Neural progenitor cell (in vitro differentiated cells): Measurements from ENCODE around the gene ADORA1. TPM values are rescaled to one million over a fixed set of nuclear protein-coding genes. Genes with fewer than 3 reads are reported as not detected.

Source experiments
- DNase-seq: peaks from one replicate; pipeline ENCODE4 v3.0.0-alpha.2; 2016; ENCODE audit warnings: low spot score
- H2AFZ ChIP-seq: fragments of 200-600 bp; sonication (generic); replicated peaks from 2 replicates; pipeline ENCODE4 v1.6.1; 2016; ENCODE audit warnings: antibody characterized with exemption
- H3F3A ChIP-seq: fragments of 200-600 bp; sonication (generic); 2 replicates; pipeline ENCODE4 v1.6.1; 2016; ENCODE audit warnings: antibody characterized with exemption, low read depth
- H3K27ac ChIP-seq: fragments of 200-600 bp; sonication (generic); 2 replicates; pipeline ENCODE4 v1.5.1; 2016; ENCODE audit warnings: mild to moderate bottlenecking
- H3K27me3 ChIP-seq: fragments of 200-600 bp; sonication (generic); 2 replicates; pipeline ENCODE4 v1.6.1; 2016; ENCODE audit warnings: mild to moderate bottlenecking, moderate library complexity
- H3K36me3 ChIP-seq: fragments of 200-600 bp; sonication (generic); 2 replicates; pipeline ENCODE4 v1.5.1; 2016
- H3K4me1 ChIP-seq: fragments of 200-600 bp; sonication (generic); 2 replicates; pipeline ENCODE4 v1.6.1; 2016; ENCODE audit warnings: mixed run types
- H3K4me2 ChIP-seq: fragments of 200-600 bp; sonication (generic); 2 replicates; pipeline ENCODE4 v1.6.1; 2016
- H3K4me3 ChIP-seq: fragments of 200-600 bp; sonication (generic); 2 replicates; pipeline ENCODE4 v1.5.1; 2016
- H3K79me2 ChIP-seq: fragments of 200-600 bp; sonication (generic); 2 replicates; pipeline ENCODE4 v1.6.1; 2016; ENCODE audit warnings: low read depth
- H3K9ac ChIP-seq: fragments of 200-600 bp; sonication (generic); 2 replicates; pipeline ENCODE4 v1.6.1; 2016
- H3K9me3 ChIP-seq: fragments of 200-600 bp; sonication (generic); 2 replicates; pipeline ENCODE4 v1.5.1; 2016; ENCODE audit warnings: low read depth
- H4K20me1 ChIP-seq: fragments of 200-600 bp; sonication (generic); 2 replicates; pipeline ENCODE4 v1.6.1; 2016; ENCODE audit warnings: low read depth
- H3K27ac Mint-ChIP-seq: 3 replicates; pipeline ENCODE4 v1.8.0; 2021; ENCODE audit warnings: mixed read lengths
- H3K27me3 Mint-ChIP-seq: 2 replicates; pipeline ENCODE4 v1.8.0; 2022; ENCODE audit warnings: low read depth, mild to moderate bottlenecking, inconsistent platforms, moderate library complexity, mixed read lengths; ENCODE audit not compliant: insufficient read depth
- H3K36me3 Mint-ChIP-seq: 3 replicates; pipeline ENCODE4 v1.8.0; 2021; ENCODE audit warnings: mixed read lengths
- H3K4me1 Mint-ChIP-seq: 3 replicates; pipeline ENCODE4 v1.8.0; 2021; ENCODE audit warnings: mixed read lengths
- H3K4me3 Mint-ChIP-seq: 3 replicates; pipeline ENCODE4 v1.8.0; 2021; ENCODE audit warnings: mild to moderate bottlenecking, moderate library complexity, mixed read lengths
- H3K9me3 Mint-ChIP-seq: 3 replicates; pipeline ENCODE4 v1.8.0; 2020; ENCODE audit warnings: mixed read lengths
- EZH2 ChIP-seq: fragments of 200-600 bp; sonication (generic); IDR thresholded peaks from 2 replicates; pipeline ENCODE4 v1.6.1; 2017; ENCODE audit warnings: antibody characterized with exemption, mild to moderate bottlenecking, moderate library complexity
- EZH2phosphoT487 ChIP-seq: fragments of 200-600 bp; sonication (generic); IDR thresholded peaks from 2 replicates; pipeline ENCODE4 v1.6.1; 2017; ENCODE audit warnings: antibody characterized with exemption
- total RNA-seq: library from RNA; depleted of rRNA; stranded (reverse); fragments of >200 nt; gene quantifications from 2 replicates; pipeline ENCODE4 v1.2.3, GENCODE V29; 2015; ENCODE audit warnings: low replicate concordance
- TF ChIP-seq, protein P1 (sequence below): fragments of 200-600 bp; sonication (generic); IDR thresholded peaks from 2 replicates; pipeline ENCODE4 v1.5.1; 2017; ENCODE audit warnings: antibody characterized with exemption, mild to moderate bottlenecking

The ADORA1 gene
- total RNA-seq, 1 donor from 2014 or later = 1.1 TPM

DNA sequence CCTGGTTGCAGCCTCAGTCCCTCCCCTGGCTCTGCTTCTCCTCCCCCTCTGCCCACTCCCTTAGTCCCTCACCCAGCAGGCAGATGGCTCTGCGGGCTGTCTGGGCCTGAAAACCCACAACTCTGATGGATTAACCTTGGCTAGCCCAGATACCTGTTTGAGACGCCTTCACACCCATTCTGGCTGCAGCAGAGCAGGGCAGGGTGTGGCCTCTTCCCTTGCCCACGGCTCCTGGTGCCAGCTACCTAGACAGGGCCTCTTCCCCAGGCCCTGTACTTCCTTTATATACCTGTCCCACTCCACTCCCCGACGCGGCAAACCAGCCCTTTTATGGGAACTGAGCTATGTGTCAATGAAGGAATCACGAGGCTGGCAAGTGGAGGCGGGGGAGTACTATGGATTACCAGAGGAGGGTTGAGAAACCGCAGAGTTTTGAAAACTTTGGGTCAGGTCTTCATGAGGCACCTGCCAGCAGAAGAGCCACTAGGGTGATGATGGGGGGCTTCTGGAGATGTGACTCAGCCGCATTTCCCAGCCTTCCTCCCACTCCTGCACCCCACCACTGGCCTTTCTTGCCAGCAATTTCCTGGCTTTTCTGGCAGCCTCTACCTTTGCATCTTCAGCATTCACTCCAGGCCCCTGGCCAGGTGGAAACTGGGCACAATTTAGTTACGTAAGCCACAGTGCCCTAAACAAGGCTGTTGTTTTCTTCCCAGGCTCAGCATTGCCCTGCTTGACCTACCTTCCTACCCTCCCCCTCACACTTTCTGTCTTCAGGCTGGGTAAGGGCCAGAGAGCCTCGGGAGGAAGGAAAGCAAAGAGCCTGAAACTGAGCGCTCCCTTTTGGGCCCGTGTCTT lies 59.1 kb downstream of the ADORA1 start, which contains the start of gene CHI3L1:
Gene CHI3L1 (minus strand): TSS at position 259 of the 858 bp plus-strand sequence. CDS start 81 bp downstream, at position 178.
- Histone ChIP-seq H3F3A (peaks cover 19% of the 10 kb centered on the region), H3K27ac (peak within 1 kb of the TSS; percentile 25), H3K79me2 (no peaks in the 10 kb centered on the region), H3K9ac (no peak within 1 kb of the TSS), H3K4me2 (peak within 1 kb of the TSS; percentile 51), H3K36me3 (no peaks in the 10 kb centered on the region), H3K4me3 (no peak within 1 kb of the TSS), H4K20me1 (no peaks in the 10 kb centered on the region), H3K27me3 (no peaks in the 10 kb centered on the region), H3K9me3 (no peaks in the 10 kb centered on the region), H3K4me1 (peaks cover 37% of the 10 kb centered on the region), H2AFZ (peak within 1 kb of the TSS; percentile 83)
- H3K27me3 Mint-ChIP-seq = peaks cover 7% of the 10 kb centered on the region
- H3K36me3 Mint-ChIP-seq = peaks cover 2% of the 10 kb centered on the region
- TF ChIP-seq EZH2phosphoT487 = no peak
- TF ChIP-seq, protein P1, sequence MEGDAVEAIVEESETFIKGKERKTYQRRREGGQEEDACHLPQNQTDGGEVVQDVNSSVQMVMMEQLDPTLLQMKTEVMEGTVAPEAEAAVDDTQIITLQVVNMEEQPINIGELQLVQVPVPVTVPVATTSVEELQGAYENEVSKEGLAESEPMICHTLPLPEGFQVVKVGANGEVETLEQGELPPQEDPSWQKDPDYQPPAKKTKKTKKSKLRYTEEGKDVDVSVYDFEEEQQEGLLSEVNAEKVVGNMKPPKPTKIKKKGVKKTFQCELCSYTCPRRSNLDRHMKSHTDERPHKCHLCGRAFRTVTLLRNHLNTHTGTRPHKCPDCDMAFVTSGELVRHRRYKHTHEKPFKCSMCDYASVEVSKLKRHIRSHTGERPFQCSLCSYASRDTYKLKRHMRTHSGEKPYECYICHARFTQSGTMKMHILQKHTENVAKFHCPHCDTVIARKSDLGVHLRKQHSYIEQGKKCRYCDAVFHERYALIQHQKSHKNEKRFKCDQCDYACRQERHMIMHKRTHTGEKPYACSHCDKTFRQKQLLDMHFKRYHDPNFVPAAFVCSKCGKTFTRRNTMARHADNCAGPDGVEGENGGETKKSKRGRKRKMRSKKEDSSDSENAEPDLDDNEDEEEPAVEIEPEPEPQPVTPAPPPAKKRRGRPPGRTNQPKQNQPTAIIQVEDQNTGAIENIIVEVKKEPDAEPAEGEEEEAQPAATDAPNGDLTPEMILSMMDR = no peak
- no peak for TF ChIP-seq EZH2
- H3K4me1 Mint-ChIP-seq = peaks cover 49% of the 10 kb centered on the region
- peak within 1 kb of the TSS; percentile 50 for H3K4me3 Mint-ChIP-seq
- H3K27ac Mint-ChIP-seq = peak within 1 kb of the TSS; percentile 94
- no peaks in the 10 kb centered on the region for H3K9me3 Mint-ChIP-seq
- DNase-seq = no peak

DNA sequence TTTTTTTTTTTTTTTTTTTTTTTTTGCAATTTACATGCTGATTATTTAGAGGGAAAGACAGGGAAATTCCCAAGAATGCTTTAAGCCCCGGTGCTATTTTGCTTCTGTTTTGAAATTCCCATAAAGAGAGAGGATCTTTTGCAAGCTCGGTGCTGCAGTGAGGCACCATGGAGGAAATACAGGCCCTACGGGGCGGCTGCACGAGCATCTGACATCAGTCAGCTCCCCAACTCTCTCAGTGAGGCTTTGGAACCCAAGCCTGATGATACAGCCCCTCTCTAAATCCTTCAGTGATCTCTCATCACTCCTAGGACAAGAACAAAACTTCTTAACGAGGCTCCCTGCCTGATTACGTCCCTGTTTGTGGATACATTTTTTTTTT lies 59.8 kb downstream of the ADORA1 start:
- no peaks in the 10 kb centered on the region for H3K9me3 Mint-ChIP-seq
- H3F3A ChIP-seq = peaks cover 13% of the 10 kb centered on the region
- H3K36me3 Mint-ChIP-seq = peaks cover 2% of the 10 kb centered on the region
- no peak for DNase-seq
- peaks cover 7% of the 10 kb centered on the region for H3K27me3 Mint-ChIP-seq
- H3K4me3 Mint-ChIP-seq = peak overlapping the region; percentile 46
- no peak for TF ChIP-seq EZH2
- TF ChIP-seq, protein P1 = no peak
- TF ChIP-seq EZH2phosphoT487 = no peak
- H2AFZ ChIP-seq = peak overlapping the region; percentile 83
- H4K20me1 ChIP-seq = no peaks in the 10 kb centered on the region
- peaks cover 31% of the 10 kb centered on the region for H3K4me1 ChIP-seq
- peak overlapping the region; percentile 51 for H3K4me2 ChIP-seq
- no peaks in the 10 kb centered on the region for H3K27me3 ChIP-seq
- H3K36me3 ChIP-seq = no peaks in the 10 kb centered on the region
- H3K27ac Mint-ChIP-seq = peak overlapping the region; percentile 82
- no peak overlapping the region for H3K4me3 ChIP-seq
- no peak overlapping the region for H3K9ac ChIP-seq
- H3K4me1 Mint-ChIP-seq = peaks cover 43% of the 10 kb centered on the region
- no peaks in the 10 kb centered on the region for H3K9me3 ChIP-seq
- peak overlapping the region; percentile 25 for H3K27ac ChIP-seq
- no peaks in the 10 kb centered on the region for H3K79me2 ChIP-seq

DNA sequence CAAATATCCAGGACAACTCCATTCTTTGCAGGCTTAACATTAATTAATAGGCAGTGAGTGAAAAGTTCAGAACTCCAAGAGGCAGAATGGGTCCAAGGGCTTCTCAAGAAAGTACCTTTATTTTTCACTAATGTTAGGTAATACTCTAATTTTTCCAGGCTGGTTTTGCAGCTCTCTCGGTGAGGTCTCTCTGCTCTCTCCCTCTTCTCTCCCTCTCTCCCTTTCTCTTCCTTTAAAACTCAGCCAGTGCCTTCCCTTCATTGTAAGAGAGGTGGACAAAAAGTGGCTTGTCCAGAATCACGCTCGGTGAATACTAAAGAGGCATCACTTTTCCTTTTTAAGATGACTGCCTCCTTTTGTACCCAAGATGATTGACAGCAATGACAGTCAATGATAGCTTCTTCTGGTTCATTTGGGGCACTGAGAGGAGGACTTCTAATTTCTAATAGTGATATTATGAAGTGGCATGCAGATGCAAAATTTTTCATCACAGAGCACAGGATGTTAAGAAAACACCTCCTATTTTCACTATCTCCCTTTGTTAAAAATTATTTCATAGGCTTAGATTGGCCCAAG lies 60.3 kb downstream of the ADORA1 start:
- H3K27ac ChIP-seq = no peak overlapping the region
- Mint-ChIP-seq H3K36me3 (peaks cover 2% of the 10 kb centered on the region), H3K27me3 (peaks cover 9% of the 10 kb centered on the region), H3K27ac (peak overlapping the region; percentile 16), H3K4me3 (no peak overlapping the region), H3K4me1 (peaks cover 39% of the 10 kb centered on the region), H3K9me3 (no peaks in the 10 kb centered on the region)
- TF ChIP-seq EZH2 = no peak
- TF ChIP-seq EZH2phosphoT487 = no peak
- TF ChIP-seq, protein P1 = no peak
- H3K27me3 ChIP-seq = no peaks in the 10 kb centered on the region
- DNase-seq = no peak
- H2AFZ ChIP-seq = peak overlapping the region; percentile 83
- no peak overlapping the region for H3K9ac ChIP-seq
- no peaks in the 10 kb centered on the region for H3K79me2 ChIP-seq
- peaks cover 29% of the 10 kb centered on the region for H3K4me1 ChIP-seq
- no peak overlapping the region for H3K4me3 ChIP-seq
- no peaks in the 10 kb centered on the region for H4K20me1 ChIP-seq
- no peaks in the 10 kb centered on the region for H3K36me3 ChIP-seq
- no peaks in the 10 kb centered on the region for H3K9me3 ChIP-seq
- H3K4me2 ChIP-seq = peak overlapping the region; percentile 51
- peaks cover 10% of the 10 kb centered on the region for H3F3A ChIP-seq
